GM12892 (cell line): Measurements from ENCODE around the gene TRUB1.

ENCODE experiments used
- POLR2A ChIP-seq: IDR thresholded peaks from 2 replicates; pipeline ENCODE4 v1.6.1; 2011; ENCODE audit warnings: low read depth, low read length, control low read depth
- POLR2AphosphoS5 ChIP-seq: IDR thresholded peaks from 2 replicates; pipeline ENCODE4 v1.6.1; 2011; ENCODE audit warnings: low read depth, low read length, control low read depth
- TAF1 ChIP-seq: IDR thresholded peaks from 2 replicates; pipeline ENCODE4 v1.6.1; 2011; ENCODE audit warnings: low read depth, mild to moderate bottlenecking, control low read depth, low read length, borderline replicate concordance

- TF ChIP-seq POLR2A (no peak), TAF1 (no peak), POLR2AphosphoS5 (no peak)
Observed at GRCh38 chr10:115026056-115026745, 88.2 kb downstream of the TRUB1 start.
